Immature natural killer cell (primary cell): ENCODE measurements around the gene IER5. TPM values are rescaled to one million over a fixed set of nuclear protein-coding genes. Genes with fewer than 3 reads are reported as not detected.

Source experiments
- DNase-seq, 3 donors: peaks; one replicate each; pipeline ENCODE4 v3.0.0; 2022; ENCODE audit warnings: mixed read lengths in 1 of 3
- H3K27ac Mint-ChIP-seq, 6 donors: one replicate each; pipeline ENCODE4 v1.8.0; 2020; ENCODE audit warnings: mixed read lengths in 6 of 6, mild to moderate bottlenecking in 5 of 6, inconsistent platforms in 4 of 6, moderate library complexity in 3 of 6
- H3K27me3 Mint-ChIP-seq, 3 donors: one replicate each; pipeline ENCODE4 v1.8.0; 2020 to 2021; ENCODE audit warnings: low read depth in 3 of 3, mild to moderate bottlenecking in 3 of 3, mixed read lengths in 3 of 3, moderate library complexity in 3 of 3, inconsistent platforms in 1 of 3
- H3K36me3 Mint-ChIP-seq, 3 donors: one replicate each; pipeline ENCODE4 v1.8.0; 2020; ENCODE audit warnings: mixed read lengths in 3 of 3, inconsistent platforms in 2 of 3, mild to moderate bottlenecking in 2 of 3
- H3K4me1 Mint-ChIP-seq, 2 donors: one replicate each; pipeline ENCODE4 v1.8.0; 2020; ENCODE audit warnings: inconsistent platforms in 2 of 2, mild to moderate bottlenecking in 2 of 2, mixed read lengths in 2 of 2, moderate library complexity in 1 of 2
- H3K4me3 Mint-ChIP-seq, 5 donors: one replicate each; pipeline ENCODE4 v1.8.0; 2020; ENCODE audit warnings: mild to moderate bottlenecking in 5 of 5, mixed read lengths in 5 of 5, inconsistent platforms in 3 of 5, moderate library complexity in 3 of 5
- H3K9me3 Mint-ChIP-seq, 6 donors: one replicate each; pipeline ENCODE4 v1.8.0; 2020; ENCODE audit warnings: mild to moderate bottlenecking in 6 of 6, mixed read lengths in 6 of 6, inconsistent platforms in 4 of 6, moderate library complexity in 3 of 6
- polyA plus RNA-seq, 3 donors: library from polyadenylated mRNA; unstranded; fragments of 300-500 nt; fragmentation: Illumina TruSeq; gene quantifications; one replicate each; pipeline ENCODE4 v1.2.3, GENCODE V29; 2021

The IER5 gene
- polyA plus RNA-seq, 3 donors from 2014 or later: 11.6 to 22.7 (median 14.4) TPM

- Mint-ChIP-seq H3K36me3 (no peaks in the 10 kb centered on the region), H3K4me3 (peak overlapping the region in 2 of 5 donors; percentile 47 to 64), H3K9me3 (peaks cover 0 to 2% (median 0%) of the 10 kb centered on the region in 6 donors), H3K27me3 (peaks cover 0 to 9% (median 5%) of the 10 kb centered on the region in 3 donors), H3K4me1 (peaks cover 14 to 20% of the 10 kb centered on the region in 2 donors), H3K27ac (peak overlapping the region in 2 of 6 donors; percentile 63 to 83)
- DNase-seq: no peak
These were observed 40.3 kb downstream of the IER5 start for GRCh38 chr1:181128592-181129497.

GRCh38 chr1:181129771-181130606 is 41.5 kb downstream of the IER5 start:
- H3K27ac Mint-ChIP-seq: no peak overlapping the region

GRCh38 chr1:181131255-181131941 is 42.9 kb downstream of the IER5 start:
- H3K9me3 Mint-ChIP-seq: peaks cover 0 to 2% (median 0%) of the 10 kb centered on the region in 6 donors
- DNase-seq: no peak
- H3K27ac Mint-ChIP-seq: peak overlapping the region in 1 of 6 donors; percentile 27
- peaks cover 2 to 11% (median 5%) of the 10 kb centered on the region in 3 donors for H3K27me3 Mint-ChIP-seq
- H3K4me3 Mint-ChIP-seq: no peak overlapping the region
- H3K36me3 Mint-ChIP-seq: no peaks in the 10 kb centered on the region
- peaks cover 34 to 44% of the 10 kb centered on the region in 2 donors for H3K4me1 Mint-ChIP-seq

More at GRCh38 chr1:181129771-181130606, 41.5 kb downstream of the IER5 start:
- Mint-ChIP-seq H3K9me3 (peaks cover 0 to 2% (median 0%) of the 10 kb centered on the region in 6 donors), H3K27me3 (peaks cover 0 to 13% (median 10%) of the 10 kb centered on the region in 3 donors), H3K4me3 (no peak overlapping the region), H3K4me1 (peaks cover 26 to 31% of the 10 kb centered on the region in 2 donors), H3K36me3 (no peaks in the 10 kb centered on the region)
- no peak for DNase-seq

- H3K4me1 Mint-ChIP-seq: peaks cover 49 to 65% of the 10 kb centered on the region in 2 donors
- no peak overlapping the region for H3K27ac Mint-ChIP-seq
- DNase-seq: no peak
- H3K27me3 Mint-ChIP-seq: peaks cover 2 to 16% (median 7%) of the 10 kb centered on the region in 3 donors
- no peaks in the 10 kb centered on the region for H3K36me3 Mint-ChIP-seq
- H3K9me3 Mint-ChIP-seq: peaks cover 0 to 2% (median 0%) of the 10 kb centered on the region in 6 donors
- H3K4me3 Mint-ChIP-seq: peak overlapping the region in 2 of 5 donors; percentile 50 to 66
These were observed 45.0 kb downstream of the IER5 start for GRCh38 chr1:181133441-181133951.

GRCh38 chr1:181133969-181134418 is 45.5 kb downstream of the IER5 start:
- DNase-seq: no peak
- Mint-ChIP-seq H3K36me3 (no peaks in the 10 kb centered on the region), H3K27ac (peak overlapping the region in 2 of 6 donors; percentile 14 to 68), H3K4me1 (peaks cover 50 to 66% of the 10 kb centered on the region in 2 donors), H3K4me3 (peak overlapping the region in 4 of 5 donors; percentile 50 to 78 (median 72)), H3K27me3 (peaks cover 2 to 14% (median 7%) of the 10 kb centered on the region in 3 donors), H3K9me3 (peaks cover 0 to under 1% (median 0%) of the 10 kb centered on the region in 6 donors)

- DNase-seq: peak; percentile 18 to 29 (median 29)
- Mint-ChIP-seq H3K27me3 (peaks cover 2 to 14% (median 7%) of the 10 kb centered on the region in 3 donors), H3K36me3 (no peaks in the 10 kb centered on the region), H3K27ac (peak overlapping the region; percentile 68 to 90 (median 78)), H3K4me1 (peaks cover 52 to 64% of the 10 kb centered on the region in 2 donors), H3K4me3 (peak overlapping the region; percentile 62 to 82 (median 77)), H3K9me3 (no peaks in the 10 kb centered on the region)
These were observed 46.3 kb downstream of the IER5 start for GRCh38 chr1:181134543-181135436.

- Mint-ChIP-seq H3K27ac (peak overlapping the region in 4 of 6 donors; percentile 16 to 76 (median 43)), H3K4me1 (peaks cover 50 to 62% of the 10 kb centered on the region in 2 donors), H3K36me3 (no peaks in the 10 kb centered on the region), H3K9me3 (no peaks in the 10 kb centered on the region), H3K27me3 (peaks cover 2 to 14% (median 6%) of the 10 kb centered on the region in 3 donors), H3K4me3 (peak overlapping the region; percentile 62 to 82 (median 77))
- DNase-seq: no peak
These were observed 46.9 kb downstream of the IER5 start for GRCh38 chr1:181135437-181135731.

GRCh38 chr1:181135815-181136737 is 47.6 kb downstream of the IER5 start:
- Mint-ChIP-seq H3K36me3 (no peaks in the 10 kb centered on the region), H3K27ac (peak overlapping the region in 4 of 6 donors; percentile 6 to 78 (median 55)), H3K27me3 (peaks cover 2 to 14% (median 5%) of the 10 kb centered on the region in 3 donors), H3K4me1 (peaks cover 56 to 69% of the 10 kb centered on the region in 2 donors), H3K9me3 (no peaks in the 10 kb centered on the region), H3K4me3 (peak overlapping the region in 1 of 5 donors; percentile 4)
- no peak for DNase-seq

GRCh38 chr1:181136738-181137122 is 48.2 kb downstream of the IER5 start:
- peaks cover 63 to 75% of the 10 kb centered on the region in 2 donors for H3K4me1 Mint-ChIP-seq
- peak overlapping the region in 3 of 5 donors; percentile 1 to 14 (median 4) for H3K4me3 Mint-ChIP-seq
- H3K27me3 Mint-ChIP-seq: peaks cover 2 to 14% (median 5%) of the 10 kb centered on the region in 3 donors
- DNase-seq: no peak
- peak overlapping the region in 5 of 6 donors; percentile 46 to 78 (median 55) for H3K27ac Mint-ChIP-seq
- H3K36me3 Mint-ChIP-seq: no peaks in the 10 kb centered on the region
- H3K9me3 Mint-ChIP-seq: no peaks in the 10 kb centered on the region

- Mint-ChIP-seq H3K27me3 (peaks cover 2 to 14% (median 5%) of the 10 kb centered on the region in 3 donors), H3K36me3 (no peaks in the 10 kb centered on the region)
These were observed 48.8 kb downstream of the IER5 start for GRCh38 chr1:181137217-181137743.

GRCh38 chr1:181139631-181140061 is 51.1 kb downstream of the IER5 start:
- Mint-ChIP-seq H3K9me3 (no peaks in the 10 kb centered on the region), H3K27me3 (peaks cover 4 to 6% (median 5%) of the 10 kb centered on the region in 3 donors), H3K4me1 (peaks cover 58 to 72% of the 10 kb centered on the region in 2 donors), H3K27ac (no peak overlapping the region), H3K4me3 (no peak overlapping the region), H3K36me3 (no peaks in the 10 kb centered on the region)
- no peak for DNase-seq

More at GRCh38 chr1:181137217-181137743, 48.8 kb downstream of the IER5 start:
- H3K4me3 Mint-ChIP-seq: no peak overlapping the region
- peak overlapping the region in 4 of 6 donors; percentile 20 to 78 (median 59) for H3K27ac Mint-ChIP-seq
- H3K4me1 Mint-ChIP-seq: peaks cover 68 to 80% of the 10 kb centered on the region in 2 donors
- no peaks in the 10 kb centered on the region for H3K9me3 Mint-ChIP-seq
- no peak for DNase-seq
